Raji (cell line): ENCODE results near the gene FYB1.

Source experiments
- POLR2A ChIP-seq: IDR thresholded peaks from 2 replicates; pipeline ENCODE4 v1.6.1; 2011; ENCODE audit warnings: low read depth, low read length, control low read depth; ENCODE audit not compliant: insufficient read depth

The FYB1 gene

DNA sequence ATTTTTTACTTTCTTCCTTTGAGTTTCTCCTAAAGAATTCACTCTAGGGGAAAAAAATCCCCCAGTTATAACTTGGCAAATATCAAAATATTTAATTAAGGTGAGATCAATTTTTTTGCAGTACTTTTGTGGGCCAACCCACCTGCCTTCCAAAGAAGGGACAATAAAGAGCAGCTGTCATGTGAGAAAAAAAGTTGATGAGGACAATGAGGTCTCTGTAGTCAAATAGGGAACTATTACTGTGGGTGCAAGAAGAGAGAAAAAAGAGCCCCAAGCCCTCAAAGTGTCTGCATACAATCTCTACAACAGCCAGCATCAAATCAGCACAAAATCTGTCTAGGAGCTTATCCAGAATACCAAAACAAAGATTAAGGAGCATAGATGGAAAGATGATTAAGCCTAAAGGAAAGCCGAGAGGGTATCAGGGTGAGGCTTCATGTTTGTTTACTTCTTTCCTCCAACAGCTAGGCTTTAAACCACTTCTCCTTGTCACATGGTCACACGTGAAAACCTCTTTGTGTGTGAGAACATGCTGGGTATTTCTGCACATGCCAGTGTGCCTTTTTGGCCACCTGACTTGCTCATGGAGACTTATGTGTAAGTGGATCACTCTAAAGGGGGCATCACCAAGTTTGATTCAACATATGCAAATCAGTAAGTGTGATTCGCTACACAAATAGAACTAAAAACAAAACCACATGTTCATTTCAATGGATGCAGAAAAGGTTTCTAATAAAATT is 19.2 kb upstream of the FYB1 start:
- no peak for TF ChIP-seq POLR2A

DNA sequence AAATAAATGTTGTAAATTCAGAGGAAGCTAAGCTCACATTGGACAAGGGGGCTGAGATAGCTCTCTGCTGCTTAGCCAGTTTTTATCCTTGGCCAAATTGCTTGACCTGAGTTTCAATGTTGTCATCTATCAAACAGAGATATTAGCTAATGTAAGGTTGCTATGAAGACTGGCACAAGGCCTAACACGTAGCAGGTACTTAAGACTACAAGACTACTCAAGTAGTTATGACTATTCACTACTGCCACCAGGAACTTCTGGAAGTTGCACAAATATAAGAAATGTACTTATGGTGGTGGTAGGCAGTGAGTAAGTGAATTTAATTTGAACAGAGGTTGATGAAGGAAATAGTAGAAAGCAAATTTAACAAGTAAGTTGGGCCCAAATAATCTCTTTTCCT is 17.4 kb upstream of the FYB1 start:
- no peak for TF ChIP-seq POLR2A

DNA sequence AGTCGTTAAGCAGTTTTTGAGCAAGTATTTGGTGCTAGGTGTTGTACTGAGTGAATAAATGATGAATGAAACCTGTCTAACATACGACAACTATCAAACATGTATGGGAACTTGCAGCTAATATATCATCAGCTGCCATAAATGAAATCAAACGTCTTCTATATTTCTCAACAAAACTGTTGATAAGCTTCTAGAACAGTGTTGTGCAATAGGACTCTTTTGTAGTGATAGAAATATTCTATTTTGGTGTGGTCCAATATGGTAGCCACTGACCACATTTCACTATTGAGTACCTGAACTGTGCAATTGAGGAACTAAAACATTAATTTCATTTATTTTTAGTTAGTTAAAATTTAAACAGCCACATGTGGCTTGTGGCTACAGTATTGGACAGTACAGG is 16.3 kb upstream of the FYB1 start:
- TF ChIP-seq POLR2A = no peak

DNA sequence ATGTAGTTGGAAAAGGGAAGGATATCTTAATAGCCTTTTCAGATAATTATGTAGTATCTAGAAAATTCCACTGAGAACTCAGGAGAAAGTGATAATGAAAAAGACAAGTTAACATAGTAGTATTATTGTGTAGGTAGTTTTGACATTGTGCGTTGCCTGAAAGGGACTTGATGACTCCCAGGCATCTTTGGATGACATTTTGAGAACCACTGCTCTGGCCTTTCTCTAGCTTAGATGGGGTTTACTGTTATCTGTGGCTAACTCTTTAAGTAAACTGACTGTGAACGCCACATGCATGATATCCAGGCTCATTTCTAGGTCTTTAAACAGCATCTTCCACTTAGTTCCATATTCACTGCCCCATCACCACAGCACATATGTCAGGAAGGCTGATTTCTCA is 14.4 kb upstream of the FYB1 start:
- no peak for TF ChIP-seq POLR2A

DNA sequence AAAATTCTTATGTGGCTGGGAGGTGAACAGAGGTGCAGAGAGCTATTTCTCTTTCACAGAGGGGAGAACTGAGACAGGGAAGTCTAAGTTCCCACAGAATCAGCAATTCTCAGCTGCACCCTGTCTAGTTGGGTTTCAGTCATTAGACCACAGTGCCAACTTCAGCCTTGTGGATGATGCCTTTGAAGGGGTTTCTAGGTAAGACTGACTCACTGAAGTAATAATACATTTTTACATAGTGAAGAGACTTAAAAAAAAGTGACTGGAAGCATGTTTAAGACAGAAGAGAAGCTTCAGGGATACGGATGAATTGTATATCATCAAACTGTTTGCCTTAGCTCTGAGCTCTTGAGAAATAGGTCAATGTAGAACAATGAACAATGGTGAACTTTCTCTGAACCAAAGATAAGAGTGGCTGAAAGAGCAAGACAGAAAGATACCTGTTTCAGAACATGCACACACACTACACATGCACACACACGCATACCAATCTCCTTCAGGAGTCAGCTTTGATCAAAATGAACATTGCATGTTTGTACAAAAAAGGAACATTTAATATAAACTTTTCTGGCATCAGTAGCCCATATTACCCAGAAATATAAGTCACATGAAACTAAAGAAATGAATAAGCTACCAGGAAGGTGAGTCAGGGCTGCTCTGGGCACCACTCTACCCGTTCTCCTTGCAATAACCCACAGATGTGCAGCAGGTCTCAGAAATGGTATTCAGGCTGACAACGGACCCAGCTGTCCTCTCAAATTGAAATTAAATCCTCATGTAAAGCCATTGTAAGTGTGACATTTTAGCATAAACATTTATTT is 12.6 kb upstream of the FYB1 start:
- no peak for TF ChIP-seq POLR2A

DNA sequence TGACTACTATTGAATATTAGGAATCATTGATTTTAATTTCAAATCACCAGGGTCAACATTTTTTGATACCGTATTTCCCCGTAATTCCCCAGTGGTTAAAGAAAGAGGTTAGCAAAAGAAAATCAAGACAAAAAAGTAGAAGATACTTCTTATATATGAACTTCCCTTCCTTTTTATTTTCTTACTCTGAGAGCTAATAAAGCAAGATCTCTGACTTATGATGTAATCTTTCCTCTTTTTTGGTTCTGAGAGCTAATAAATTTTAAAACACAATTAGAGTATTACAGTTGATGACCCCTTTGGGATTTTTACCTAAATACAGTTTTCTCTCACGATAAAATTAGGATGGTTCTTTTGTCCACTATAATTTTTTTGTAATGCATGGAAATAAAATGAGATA is 9.2 kb upstream of the FYB1 start:
- TF ChIP-seq POLR2A = no peak

DNA sequence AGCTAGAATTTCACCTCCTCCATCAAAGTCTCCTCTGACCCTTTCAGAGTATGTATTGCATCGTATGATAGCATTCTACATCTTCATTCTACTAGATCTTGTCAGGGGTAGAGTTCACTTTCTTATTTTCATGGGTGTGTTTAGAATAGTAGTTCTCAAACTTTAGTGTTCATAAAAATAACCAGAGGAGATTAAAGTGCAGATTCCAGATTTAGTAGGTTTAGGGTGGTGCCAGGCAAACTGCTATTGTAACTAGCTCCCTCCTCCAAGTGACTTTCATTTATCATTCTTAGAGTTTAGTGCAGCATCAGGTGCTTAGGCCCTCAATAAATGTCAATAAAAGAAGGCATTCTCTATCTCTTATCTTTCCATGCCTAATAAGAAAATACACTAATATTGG is 7.2 kb upstream of the FYB1 start:
- no peak for TF ChIP-seq POLR2A

DNA sequence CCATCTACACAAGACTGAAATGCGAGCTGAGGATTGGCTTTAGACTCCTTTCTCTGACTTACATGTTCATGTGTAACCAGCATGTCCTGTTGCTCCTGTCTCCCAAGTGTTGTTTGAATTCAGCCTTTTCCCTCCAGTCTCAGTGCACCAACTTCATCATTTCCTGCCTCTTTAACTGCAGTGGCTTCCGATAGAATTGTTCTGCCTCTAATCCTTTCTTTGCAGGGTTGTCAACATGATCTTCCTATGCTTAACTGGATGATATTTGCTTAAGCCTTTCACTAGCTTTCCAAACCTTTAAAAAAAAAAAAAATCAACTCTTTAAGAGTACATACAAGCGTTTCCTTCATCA is 6.7 kb upstream of the FYB1 start:
- no peak for TF ChIP-seq POLR2A

DNA sequence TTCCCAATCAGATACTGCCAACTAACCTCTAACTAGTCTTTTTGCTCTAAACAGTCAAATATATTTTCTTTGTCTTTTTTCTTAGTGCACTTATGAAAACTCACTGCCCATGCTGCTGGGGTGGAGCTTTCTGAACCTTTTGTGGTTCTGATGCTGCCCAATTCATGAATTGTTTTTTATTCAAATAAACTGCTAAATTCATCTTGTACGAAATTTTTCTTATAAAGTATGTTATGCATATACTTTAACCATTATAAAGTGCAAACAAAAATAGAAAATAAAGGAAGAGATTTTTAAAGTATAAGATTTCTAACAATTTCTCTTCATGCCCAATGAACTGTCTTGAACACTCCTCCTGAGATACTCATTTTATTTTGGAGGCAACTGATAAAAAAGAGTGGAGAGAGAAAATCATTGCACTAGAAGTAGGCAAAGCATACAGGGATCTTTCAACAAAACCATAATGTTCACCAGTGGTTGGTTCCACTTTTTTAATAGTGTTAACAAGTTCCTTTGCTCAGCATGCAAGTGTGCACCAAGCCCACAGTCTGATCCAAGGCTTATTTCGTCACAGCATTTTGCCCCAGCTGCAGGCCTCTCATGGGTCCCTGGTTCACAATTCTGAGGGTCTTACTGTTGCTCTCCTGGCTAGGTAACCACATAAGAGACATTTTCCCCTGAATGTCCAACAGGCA is 6.2 kb upstream of the FYB1 start:
- TF ChIP-seq POLR2A = no peak

DNA sequence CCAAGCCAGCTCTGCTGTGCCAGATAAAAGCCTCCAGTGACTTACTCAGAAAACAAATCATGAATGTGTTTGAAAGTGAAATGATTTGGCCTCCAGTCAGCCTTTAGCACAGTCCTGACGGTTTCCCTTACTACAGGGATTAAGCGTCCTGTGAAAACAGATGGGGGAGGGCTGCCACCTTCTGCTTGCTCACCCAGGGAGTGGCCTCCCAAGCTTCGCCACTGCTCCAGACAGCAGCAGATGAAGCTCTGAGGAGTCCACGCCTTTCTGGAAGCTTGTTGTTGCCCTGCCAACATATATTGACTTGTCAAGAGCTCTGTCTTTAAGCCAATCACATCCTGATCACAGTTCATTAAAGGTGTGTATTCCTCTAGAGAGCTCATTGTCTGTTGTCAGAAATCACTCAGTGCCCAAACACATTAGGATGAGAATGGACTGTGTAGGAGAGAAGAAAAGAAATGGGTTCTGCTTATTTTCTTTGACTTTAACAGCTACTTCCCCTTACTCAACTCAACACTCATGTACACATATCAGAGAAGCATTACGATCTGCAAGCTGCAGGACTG is 4.9 kb upstream of the FYB1 start:
- TF ChIP-seq POLR2A = no peak

DNA sequence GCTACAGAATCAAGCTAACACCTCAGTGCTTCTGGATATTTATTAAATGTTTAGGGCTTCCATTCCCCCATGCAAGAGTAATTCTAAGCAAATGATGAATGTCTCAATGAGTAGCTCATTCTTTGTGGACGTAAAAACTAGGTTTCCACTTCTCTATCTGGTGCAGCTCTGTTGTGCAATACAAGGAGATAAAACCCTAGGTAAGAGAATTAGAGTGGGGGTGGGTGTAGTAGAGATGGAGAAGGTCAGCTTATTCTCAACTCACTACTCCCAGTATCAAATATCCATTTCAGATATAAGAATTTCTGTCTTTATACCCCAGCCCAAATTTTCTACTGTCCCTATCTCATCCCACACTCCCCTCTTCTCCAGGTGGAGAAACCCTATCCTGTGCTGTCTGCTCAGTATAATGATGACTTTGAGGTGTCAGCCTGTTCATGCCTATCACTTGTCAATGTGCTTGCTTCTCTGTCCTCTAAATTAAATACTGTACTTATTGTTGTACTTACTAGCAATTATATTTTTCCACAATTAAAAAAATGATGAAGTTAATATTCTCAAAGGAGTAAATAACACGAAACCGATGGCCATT is 4.3 kb upstream of the FYB1 start:
- TF ChIP-seq POLR2A = no peak

DNA sequence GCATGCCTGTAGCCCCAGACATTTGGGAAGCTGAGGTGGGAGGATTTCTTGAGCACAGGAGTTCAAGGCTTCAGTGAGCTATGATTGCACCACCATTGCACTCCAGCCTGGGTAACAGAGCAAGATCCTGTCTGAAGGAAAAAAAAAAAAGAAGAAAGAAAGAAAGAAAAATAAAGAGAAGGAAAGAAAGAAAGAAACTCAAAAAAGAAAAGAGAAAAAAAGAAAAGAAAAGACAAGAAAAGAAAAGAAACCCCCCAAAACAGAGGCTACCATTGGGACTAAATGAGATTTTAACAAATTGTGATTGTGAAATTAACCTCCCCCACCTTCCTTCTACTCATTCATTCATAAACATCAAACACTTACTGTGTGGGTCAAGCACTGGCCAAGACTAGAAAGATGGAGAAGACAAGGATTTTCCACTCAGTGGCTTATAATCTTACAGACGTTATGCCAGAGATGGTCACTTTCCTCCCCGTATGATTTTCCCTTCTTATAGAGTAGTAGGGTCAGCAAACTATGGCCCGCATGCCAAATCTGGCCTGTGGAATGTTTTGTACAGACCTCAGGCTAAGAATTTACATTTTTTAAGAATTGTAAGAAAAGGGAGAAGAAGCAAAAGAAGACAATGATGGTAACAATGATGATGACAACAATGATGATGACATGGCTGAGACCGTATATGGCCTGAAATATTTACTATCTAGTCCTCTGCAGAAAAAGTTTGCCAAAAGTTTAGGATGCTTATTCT is 1.1 kb upstream of the FYB1 start:
- no peak for TF ChIP-seq POLR2A

DNA sequence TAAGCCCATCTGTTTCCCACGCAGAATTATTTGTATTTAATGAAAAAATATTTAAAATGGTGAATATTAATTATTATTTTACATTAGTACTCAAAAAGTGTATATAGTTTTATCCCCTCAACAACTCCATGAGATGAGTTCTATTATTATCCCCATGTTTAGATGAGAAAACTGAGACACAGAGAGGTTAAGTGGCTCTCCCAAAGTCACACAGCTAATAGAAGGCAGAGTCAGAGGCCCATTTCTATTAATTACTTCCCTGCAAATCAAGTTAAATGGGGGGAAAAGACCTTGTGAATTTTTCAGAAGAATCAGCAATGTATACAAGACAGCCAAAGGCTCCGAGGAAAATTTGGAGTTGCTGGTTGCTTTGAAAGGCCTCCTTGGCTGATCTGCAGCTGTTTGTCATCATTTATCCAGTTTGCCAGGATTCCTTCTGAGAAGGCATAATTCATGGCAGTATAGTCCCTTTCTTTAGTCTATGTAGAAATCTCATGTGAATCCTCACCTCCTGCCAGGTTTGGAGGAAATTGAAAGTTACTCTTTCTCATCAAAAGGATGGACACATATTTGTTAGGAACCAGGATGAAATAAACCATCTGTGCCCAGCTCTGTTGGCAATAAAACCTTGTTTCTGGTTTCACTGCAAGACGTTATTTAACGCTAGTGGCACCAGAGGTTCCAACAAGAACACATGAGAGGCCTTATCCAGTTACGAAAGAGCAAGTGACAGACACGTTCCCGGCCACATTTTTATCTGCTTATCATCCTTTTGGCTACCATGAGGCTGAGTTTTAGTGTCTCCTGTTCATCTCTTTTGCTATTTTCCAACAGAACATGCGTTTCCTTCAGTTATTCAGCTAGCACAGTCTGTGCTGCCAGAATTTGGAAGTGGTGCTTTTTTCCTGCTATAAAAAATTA is 621 bp downstream of the FYB1 start:
- no peak for TF ChIP-seq POLR2A
